ENCODE results near the gene ADCK2.
"Not testable (repeated sequence)": the region's sequence is repeated elsewhere in the genome, so short reads cannot be mapped to it uniquely, and the experiment has no call there.

The ADCK2 gene

GRCh38 chr7:140698477-140698876, 25.7 kb downstream of the ADCK2 start:
- no peak overlapping the region for H2AFZ ChIP-seq (ENCODE audit: low read depth, low read length)
- peaks cover 6% of the 10 kb centered on the region; the same call in 1 of the 2 replicates for H4K20me1 ChIP-seq (ENCODE audit: insufficient read depth, low read length)
- TF ChIP-seq CTCF (IDR thresholded peaks at IDR 0.05; ENCODE audit: low read depth, low read length) (no peak), EZH2phosphoT487 (IDR thresholded peaks at IDR 0.05; ENCODE audit: low read depth) (no peak)
- H3K27ac ChIP-seq (ENCODE audit: low read length) = no peak overlapping the region
- H3K4me2 ChIP-seq (ENCODE audit: low read length) = peak overlapping the region; percentile 94
- no peaks in the 10 kb centered on the region for H3K36me3 ChIP-seq (replicated peaks; ENCODE audit: low read depth, low read length)
- no peak overlapping the region for H3K9ac ChIP-seq (ENCODE audit: low read length)
- peaks cover 58% of the 10 kb centered on the region for H3K79me2 ChIP-seq (ENCODE audit: low read length)
- H3K4me3 ChIP-seq (ENCODE audit: low read length) = peak overlapping the region; percentile 92; the same call in 1 of the 2 replicates
- H3K9me3 ChIP-seq (ENCODE audit: insufficient read depth, low read length) = no peaks in the 10 kb centered on the region
- no peaks in the 10 kb centered on the region for H3K27me3 ChIP-seq (ENCODE audit: low read depth, low read length)
- H3K4me1 ChIP-seq (ENCODE audit: low read length) = peaks cover 12% of the 10 kb centered on the region

GRCh38 chr7:140702774-140703173, 30.0 kb downstream of the ADCK2 start:
- Histone ChIP-seq H3K4me3 (ENCODE audit: low read length) (no peak overlapping the region), H3K9me3 (ENCODE audit: insufficient read depth, low read length) (no peaks in the 10 kb centered on the region), H3K27ac (ENCODE audit: low read length) (no peak overlapping the region), H3K4me1 (ENCODE audit: low read length) (peaks cover 5% of the 10 kb centered on the region), H2AFZ (ENCODE audit: low read depth, low read length) (no peak overlapping the region), H3K27me3 (ENCODE audit: low read depth, low read length) (no peaks in the 10 kb centered on the region), H3K4me2 (ENCODE audit: low read length) (no peak overlapping the region), H4K20me1 (ENCODE audit: insufficient read depth, low read length) (peaks cover 5% of the 10 kb centered on the region; the same call in 1 of the 2 replicates), H3K9ac (ENCODE audit: low read length) (no peak overlapping the region), H3K79me2 (ENCODE audit: low read length) (peaks cover 48% of the 10 kb centered on the region), H3K36me3 (replicated peaks; ENCODE audit: low read depth, low read length) (peaks cover 6% of the 10 kb centered on the region)
- TF ChIP-seq EZH2phosphoT487 (IDR thresholded peaks at IDR 0.05; ENCODE audit: low read depth) = no peak
- no peak for TF ChIP-seq CTCF (IDR thresholded peaks at IDR 0.05; ENCODE audit: low read depth, low read length)

- H3K4me2 ChIP-seq (ENCODE audit: low read length) = no peak overlapping the region
- no peak overlapping the region for H3K27ac ChIP-seq (ENCODE audit: low read length)
These were observed 31.5 kb downstream of the ADCK2 start for GRCh38 chr7:140704205-140704604.

GRCh38 chr7:140707132-140707531, 34.4 kb downstream of the ADCK2 start:
- Histone ChIP-seq H3K27ac (ENCODE audit: low read length) (no peak overlapping the region), H3K79me2 (ENCODE audit: low read length) (peaks cover 8% of the 10 kb centered on the region; the same call in 1 of the 2 replicates), H3K36me3 (replicated peaks; ENCODE audit: low read depth, low read length) (peaks cover 6% of the 10 kb centered on the region), H3K4me2 (ENCODE audit: low read length) (no peak overlapping the region), H3K27me3 (ENCODE audit: low read depth, low read length) (no peaks in the 10 kb centered on the region), H2AFZ (ENCODE audit: low read depth, low read length) (no peak overlapping the region), H3K4me1 (ENCODE audit: low read length) (no peaks in the 10 kb centered on the region), H3K4me3 (ENCODE audit: low read length) (no peak overlapping the region), H3K9ac (ENCODE audit: low read length) (no peak overlapping the region), H3K9me3 (ENCODE audit: insufficient read depth, low read length) (no peaks in the 10 kb centered on the region), H4K20me1 (ENCODE audit: insufficient read depth, low read length) (no peaks in the 10 kb centered on the region; the same call in 1 of the 2 replicates)
- no peak for TF ChIP-seq EZH2phosphoT487 (IDR thresholded peaks at IDR 0.05; ENCODE audit: low read depth)
- no peak for TF ChIP-seq CTCF (IDR thresholded peaks at IDR 0.05; ENCODE audit: low read depth, low read length)

More at GRCh38 chr7:140704205-140704604, 31.5 kb downstream of the ADCK2 start:
- TF ChIP-seq CTCF (IDR thresholded peaks at IDR 0.05; ENCODE audit: low read depth, low read length) = no peak
- no peak for TF ChIP-seq EZH2phosphoT487 (IDR thresholded peaks at IDR 0.05; ENCODE audit: low read depth)
- no peak overlapping the region for H2AFZ ChIP-seq (ENCODE audit: low read depth, low read length)
- peaks cover 6% of the 10 kb centered on the region for H3K36me3 ChIP-seq (replicated peaks; ENCODE audit: low read depth, low read length)
- H4K20me1 ChIP-seq (ENCODE audit: insufficient read depth, low read length) = no peaks in the 10 kb centered on the region; the same call in 1 of the 2 replicates
- no peak overlapping the region for H3K9ac ChIP-seq (ENCODE audit: low read length)
- H3K9me3 ChIP-seq (ENCODE audit: insufficient read depth, low read length) = no peaks in the 10 kb centered on the region
- H3K79me2 ChIP-seq (ENCODE audit: low read length) = peaks cover 36% of the 10 kb centered on the region
- H3K4me3 ChIP-seq (ENCODE audit: low read length) = no peak overlapping the region
- no peaks in the 10 kb centered on the region for H3K27me3 ChIP-seq (ENCODE audit: low read depth, low read length)
- H3K4me1 ChIP-seq (ENCODE audit: low read length) = no peaks in the 10 kb centered on the region

GRCh38 chr7:140708764-140709163, 36.0 kb downstream of the ADCK2 start:
- H4K20me1 ChIP-seq (ENCODE audit: insufficient read depth, low read length); H2AFZ ChIP-seq (ENCODE audit: low read depth, low read length); H3K27ac ChIP-seq (ENCODE audit: low read length); H3K9ac ChIP-seq (ENCODE audit: low read length); H3K4me2 ChIP-seq (ENCODE audit: low read length); H3K4me1 ChIP-seq (ENCODE audit: low read length); H3K36me3 ChIP-seq (replicated peaks; ENCODE audit: low read depth, low read length); H3K9me3 ChIP-seq (ENCODE audit: insufficient read depth, low read length); H3K4me3 ChIP-seq (ENCODE audit: low read length); H3K27me3 ChIP-seq (ENCODE audit: low read depth, low read length); H3K79me2 ChIP-seq (ENCODE audit: low read length): not testable (repeated sequence)

GRCh38 chr7:140712392-140712791, 39.6 kb downstream of the ADCK2 start:
- H3K79me2 ChIP-seq (ENCODE audit: low read length); H2AFZ ChIP-seq (ENCODE audit: low read depth, low read length); H3K4me2 ChIP-seq (ENCODE audit: low read length); H3K9ac ChIP-seq (ENCODE audit: low read length); H3K27me3 ChIP-seq (ENCODE audit: low read depth, low read length); H3K9me3 ChIP-seq (ENCODE audit: insufficient read depth, low read length); H3K27ac ChIP-seq (ENCODE audit: low read length); H4K20me1 ChIP-seq (ENCODE audit: insufficient read depth, low read length); H3K4me1 ChIP-seq (ENCODE audit: low read length); H3K36me3 ChIP-seq (replicated peaks; ENCODE audit: low read depth, low read length); H3K4me3 ChIP-seq (ENCODE audit: low read length): not testable (repeated sequence)

All from OCI-LY3 (cell line).